Peyer's patch (tissue), 4 donors: ENCODE results near the gene SPATC1L. TPM values are rescaled to one million over a fixed set of nuclear protein-coding genes. Genes with fewer than 3 reads are reported as not detected.
"Not testable (repeated sequence)": the region's sequence is repeated elsewhere in the genome, so short reads cannot be mapped to it uniquely, and the experiment has no call there.

Source experiments
- DNase-seq, 3 donors: peaks; one replicate each; pipeline ENCODE4 v3.0.0-alpha.2; 2017 to 2019
- H3K27ac ChIP-seq, 4 donors: fragments of 200-600 bp; sonication (generic); one replicate each; pipeline ENCODE4 v1.5.1; 2016 to 2019
- H3K27me3 ChIP-seq, 2 donors: fragments of 200-600 bp; sonication (generic); one replicate each; pipeline ENCODE4 v1.5.1; 2019
- H3K36me3 ChIP-seq, 3 donors: fragments of 200-600 bp; sonication (generic); one replicate each; pipeline ENCODE4 v1.5.1; 2016 to 2019
- H3K4me1 ChIP-seq, 4 donors: fragments of 200-600 bp; sonication (generic); one replicate each; pipeline ENCODE4 v1.5.1; 2016 to 2019
- H3K4me3 ChIP-seq, 4 donors: fragments of 200-600 bp; sonication (generic); 1 replicate in 3 of 4; 2 replicates in 1 of 4; pipeline ENCODE4 v1.5.1; 2016 to 2019; ENCODE audit warnings: mild to moderate bottlenecking in 1 of 4
- H3K9me3 ChIP-seq, 4 donors: fragments of 200-600 bp; sonication (generic); one replicate each; pipeline ENCODE4 v1.5.1; 2016 to 2019; ENCODE audit warnings: mild to moderate bottlenecking in 1 of 4
- POLR2A ChIP-seq, 2 donors: fragments of 450-650 bp; IDR thresholded peaks; one replicate each; pipeline ENCODE4 v1.5.1; 2017; ENCODE audit warnings: antibody characterized with exemption in 2 of 2, mild to moderate bottlenecking in 2 of 2, moderate library complexity in 2 of 2
- total RNA-seq, 4 donors: library from RNA; depleted of rRNA; stranded (reverse); fragments of >200 nt; gene quantifications; one replicate each; pipeline ENCODE4 v1.1.0, GENCODE V29; 2016
- TF ChIP-seq, protein P1 (sequence below), 6 experiments: fragments of 450-650 bp in 4 of 6; fragments of 200-600 bp in 2 of 6; sonication (generic) in 1 of 6; IDR thresholded peaks; one replicate each; pipeline ENCODE4 v1.5.1; 2017 to 2019; ENCODE audit warnings: antibody characterized with exemption in 6 of 6, mild to moderate bottlenecking in 3 of 6, moderate library complexity in 1 of 6

Gene SPATC1L
- total RNA-seq, 4 donors from 2014 or later: 1.1 to 13.2 (median 2.6) TPM

DNA sequence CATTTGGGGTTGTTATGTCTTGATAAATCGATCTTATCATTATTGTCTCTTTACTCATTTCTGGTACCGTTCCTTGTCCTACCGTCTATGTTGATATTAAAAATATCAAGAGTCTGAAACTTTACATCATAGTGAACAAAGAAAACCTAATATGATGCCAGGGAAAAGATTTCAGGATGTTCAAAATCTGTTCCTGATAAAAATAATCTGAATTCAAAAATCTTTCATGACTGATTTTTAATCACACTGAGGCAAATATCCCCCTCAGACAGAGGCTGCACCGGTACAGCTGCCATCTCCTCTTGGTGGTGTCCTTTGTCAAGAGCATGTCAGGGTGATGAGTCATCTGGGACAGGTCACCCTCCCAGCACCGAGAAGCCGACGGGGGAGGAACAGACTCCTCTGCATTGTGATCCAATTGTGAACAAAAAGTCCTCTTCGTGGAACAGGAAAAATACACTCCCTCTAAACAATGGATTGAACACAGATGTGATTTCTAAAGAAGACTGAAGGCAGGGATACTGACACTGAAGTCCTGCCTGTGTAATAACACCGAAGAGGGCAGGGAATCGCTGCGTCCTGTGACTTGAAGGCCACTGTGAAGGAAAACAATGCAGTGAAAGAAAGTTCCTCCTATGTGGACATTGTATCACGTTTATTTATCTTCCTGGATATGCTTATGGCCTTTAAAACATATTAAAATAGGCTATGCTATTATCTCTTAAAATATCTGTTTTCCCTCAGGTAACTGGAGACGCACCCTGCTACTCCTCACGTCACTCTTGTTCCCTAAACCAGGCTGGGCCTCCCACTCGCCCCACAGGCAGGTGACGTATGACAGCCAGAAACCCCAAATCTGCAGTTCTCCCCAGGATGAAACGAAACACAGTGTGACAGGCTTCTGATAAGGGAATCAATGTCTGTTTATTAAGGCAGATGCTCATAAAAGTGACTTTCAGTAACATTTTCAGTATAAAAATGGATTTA is 4.3 kb upstream of the SPATC1L start:
- peak in 2 of 3 donors; percentile 15 to 48 for DNase-seq
- Histone ChIP-seq H3K27me3 (no peaks in the 10 kb centered on the region), H3K36me3 (peaks cover 0 to 17% (median 0%) of the 10 kb centered on the region in 3 donors), H3K4me1 (peaks cover 0 to 6% (median 0%) of the 10 kb centered on the region in 4 donors), H3K4me3 (no peak overlapping the region), H3K9me3 (no peaks in the 10 kb centered on the region), H3K27ac (peak overlapping the region in 2 of 4 donors; percentile 13 to 42)
- TF ChIP-seq, protein P1, sequence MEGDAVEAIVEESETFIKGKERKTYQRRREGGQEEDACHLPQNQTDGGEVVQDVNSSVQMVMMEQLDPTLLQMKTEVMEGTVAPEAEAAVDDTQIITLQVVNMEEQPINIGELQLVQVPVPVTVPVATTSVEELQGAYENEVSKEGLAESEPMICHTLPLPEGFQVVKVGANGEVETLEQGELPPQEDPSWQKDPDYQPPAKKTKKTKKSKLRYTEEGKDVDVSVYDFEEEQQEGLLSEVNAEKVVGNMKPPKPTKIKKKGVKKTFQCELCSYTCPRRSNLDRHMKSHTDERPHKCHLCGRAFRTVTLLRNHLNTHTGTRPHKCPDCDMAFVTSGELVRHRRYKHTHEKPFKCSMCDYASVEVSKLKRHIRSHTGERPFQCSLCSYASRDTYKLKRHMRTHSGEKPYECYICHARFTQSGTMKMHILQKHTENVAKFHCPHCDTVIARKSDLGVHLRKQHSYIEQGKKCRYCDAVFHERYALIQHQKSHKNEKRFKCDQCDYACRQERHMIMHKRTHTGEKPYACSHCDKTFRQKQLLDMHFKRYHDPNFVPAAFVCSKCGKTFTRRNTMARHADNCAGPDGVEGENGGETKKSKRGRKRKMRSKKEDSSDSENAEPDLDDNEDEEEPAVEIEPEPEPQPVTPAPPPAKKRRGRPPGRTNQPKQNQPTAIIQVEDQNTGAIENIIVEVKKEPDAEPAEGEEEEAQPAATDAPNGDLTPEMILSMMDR (IDR thresholded peaks at IDR 0.05): no peak
- no peak for TF ChIP-seq POLR2A (IDR thresholded peaks at IDR 0.05)

DNA sequence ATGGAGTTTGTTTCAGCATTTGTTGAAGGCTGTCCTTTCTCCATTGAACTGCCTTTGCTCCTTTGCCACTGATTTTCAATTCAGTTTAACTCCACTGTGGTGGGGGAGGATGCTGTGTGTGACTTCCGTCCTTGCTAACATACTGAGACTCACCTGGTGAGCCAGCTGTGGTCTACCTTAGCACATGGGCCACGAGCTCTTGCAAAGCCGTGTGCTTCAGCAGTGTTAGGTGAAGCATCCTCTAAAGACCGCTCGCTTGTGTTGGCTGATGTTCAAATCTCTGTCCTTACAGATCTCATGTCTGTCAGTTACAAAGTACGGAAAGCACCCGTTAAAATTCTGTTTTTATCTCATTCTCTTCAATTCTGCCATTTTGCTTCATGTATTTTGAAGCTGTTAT is 3.6 kb upstream of the SPATC1L start:
- Histone ChIP-seq H3K4me3 (no peak overlapping the region), H3K4me1 (peaks cover 0 to 6% (median 0%) of the 10 kb centered on the region in 4 donors), H3K27ac (no peak overlapping the region), H3K36me3 (peaks cover 0 to 12% (median 0%) of the 10 kb centered on the region in 3 donors), H3K27me3 (no peaks in the 10 kb centered on the region), H3K9me3 (no peaks in the 10 kb centered on the region)
- DNase-seq: peak in 2 of 3 donors; percentile 8 to 35
- no peak for TF ChIP-seq POLR2A (IDR thresholded peaks at IDR 0.05)
- TF ChIP-seq, protein P1 (IDR thresholded peaks at IDR 0.05): no peak

DNA sequence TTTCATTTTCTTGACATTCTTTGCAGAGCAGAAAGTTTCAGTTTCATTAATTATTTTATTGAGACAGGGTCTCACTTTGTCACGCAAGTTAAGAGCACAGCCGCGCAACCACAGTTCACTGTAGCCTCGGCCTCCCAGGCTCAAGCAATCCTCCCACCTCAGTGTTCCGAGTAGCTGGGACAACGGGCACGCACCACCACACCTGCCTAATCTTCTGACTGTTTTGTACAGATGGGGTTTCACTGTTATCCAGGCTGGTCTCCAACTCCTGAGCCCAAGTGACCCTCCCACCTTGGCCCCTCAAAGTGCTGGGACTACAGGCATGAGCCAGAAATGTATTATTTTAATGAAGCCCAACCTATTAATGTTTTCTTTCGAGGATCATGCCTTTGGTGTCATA is 3.0 kb upstream of the SPATC1L start:
- DNase-seq: peak in 2 of 3 donors; percentile 14 to 15
- no peak overlapping the region for H3K4me3 ChIP-seq
- H3K36me3 ChIP-seq: peaks cover 0 to 7% (median 0%) of the 10 kb centered on the region in 3 donors
- no peaks in the 10 kb centered on the region for H3K27me3 ChIP-seq
- no peaks in the 10 kb centered on the region for H3K9me3 ChIP-seq
- TF ChIP-seq POLR2A (IDR thresholded peaks at IDR 0.05): no peak
- TF ChIP-seq, protein P1 (IDR thresholded peaks at IDR 0.05): no peak
- no peak overlapping the region for H3K27ac ChIP-seq
- H3K4me1 ChIP-seq: peaks cover 0 to 6% (median 0%) of the 10 kb centered on the region in 4 donors

DNA sequence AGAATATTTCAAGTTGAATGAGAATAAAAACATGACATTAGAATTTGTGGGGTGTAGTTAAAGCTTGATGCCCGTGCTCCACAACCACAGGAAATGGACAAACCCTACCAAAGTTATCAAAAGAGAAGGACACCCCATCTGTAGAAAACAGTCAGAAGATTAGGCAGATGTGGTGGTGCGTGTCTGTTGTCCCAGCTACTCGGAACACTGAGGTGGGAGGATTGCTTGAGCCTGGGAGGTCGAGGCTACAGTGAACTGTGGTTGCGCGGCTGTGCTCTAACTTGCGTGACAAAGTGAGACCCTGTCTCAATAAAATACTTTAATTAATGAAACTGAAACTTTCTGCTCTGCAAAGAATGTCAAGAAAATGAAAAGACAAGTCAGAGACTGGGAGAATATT is 1.5 kb upstream of the SPATC1L start:
- Histone ChIP-seq H3K27ac (no peak overlapping the region), H3K4me3 (no peak overlapping the region), H3K4me1 (peaks cover 0 to 6% (median 0%) of the 10 kb centered on the region in 4 donors), H3K9me3 (no peaks in the 10 kb centered on the region), H3K27me3 (no peaks in the 10 kb centered on the region), H3K36me3 (no peaks in the 10 kb centered on the region)
- TF ChIP-seq POLR2A (IDR thresholded peaks at IDR 0.05): no peak
- TF ChIP-seq, protein P1 (IDR thresholded peaks at IDR 0.05): no peak
- DNase-seq: peak in 2 of 3 donors; percentile 12 to 40

DNA sequence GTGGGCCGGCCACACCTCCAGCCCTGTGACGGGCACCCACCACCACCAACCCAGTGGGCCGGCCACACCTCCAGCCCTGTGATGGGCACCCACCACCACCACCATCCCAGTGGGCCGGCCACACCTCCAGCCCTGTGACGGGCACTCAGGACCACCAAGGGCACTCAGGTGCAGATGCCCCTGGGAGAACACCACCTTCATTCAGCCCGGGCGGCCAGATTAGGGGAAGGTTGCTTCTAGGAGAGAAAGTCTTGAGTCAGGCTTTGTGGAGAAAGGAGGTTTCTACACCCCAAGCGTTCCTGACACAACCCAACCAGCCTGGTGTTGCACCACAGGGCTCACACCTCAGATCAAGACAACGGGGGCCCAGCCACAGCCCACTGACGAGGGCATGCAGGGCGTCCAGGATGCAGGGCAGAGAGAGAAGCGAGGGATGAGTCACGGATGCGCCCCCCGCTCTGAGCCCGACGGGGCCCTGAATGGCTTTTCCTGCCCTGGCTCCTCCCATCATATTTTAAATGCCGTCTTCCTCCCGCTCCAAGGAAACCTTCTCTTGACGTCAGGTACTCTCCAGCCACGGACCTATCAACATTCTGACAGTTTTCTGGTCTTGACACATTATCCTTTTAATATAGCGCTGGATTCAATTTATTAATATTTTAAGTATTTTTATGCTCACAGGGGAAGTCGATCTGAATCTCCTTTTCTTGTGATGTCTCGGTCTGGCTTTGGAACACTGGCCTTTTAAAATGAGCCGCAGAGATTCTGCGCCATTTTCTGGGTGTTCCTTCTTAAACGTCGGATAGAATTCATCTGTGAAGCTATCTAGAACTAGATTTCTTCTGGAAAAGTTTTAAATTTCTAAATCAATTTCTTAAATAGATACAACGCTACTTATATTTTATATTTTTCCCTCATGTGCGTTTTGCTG is 631 bp upstream of the SPATC1L start:
- Histone ChIP-seq H3K36me3 (no peaks in the 10 kb centered on the region), H3K4me1 (peaks cover 0 to 6% (median 0%) of the 10 kb centered on the region in 4 donors), H3K27me3 (no peaks in the 10 kb centered on the region), H3K27ac (peak overlapping the region; percentile 36 to 91 (median 70)), H3K4me3 (peak overlapping the region; percentile 36 to 63 (median 48)), H3K9me3 (no peaks in the 10 kb centered on the region)
- DNase-seq: peak; percentile 53 to 89 (median 87)
- TF ChIP-seq, protein P1 (IDR thresholded peaks at IDR 0.05): no peak
- TF ChIP-seq POLR2A (IDR thresholded peaks at IDR 0.05): peak in 1 of 2 donors; percentile 14

DNA sequence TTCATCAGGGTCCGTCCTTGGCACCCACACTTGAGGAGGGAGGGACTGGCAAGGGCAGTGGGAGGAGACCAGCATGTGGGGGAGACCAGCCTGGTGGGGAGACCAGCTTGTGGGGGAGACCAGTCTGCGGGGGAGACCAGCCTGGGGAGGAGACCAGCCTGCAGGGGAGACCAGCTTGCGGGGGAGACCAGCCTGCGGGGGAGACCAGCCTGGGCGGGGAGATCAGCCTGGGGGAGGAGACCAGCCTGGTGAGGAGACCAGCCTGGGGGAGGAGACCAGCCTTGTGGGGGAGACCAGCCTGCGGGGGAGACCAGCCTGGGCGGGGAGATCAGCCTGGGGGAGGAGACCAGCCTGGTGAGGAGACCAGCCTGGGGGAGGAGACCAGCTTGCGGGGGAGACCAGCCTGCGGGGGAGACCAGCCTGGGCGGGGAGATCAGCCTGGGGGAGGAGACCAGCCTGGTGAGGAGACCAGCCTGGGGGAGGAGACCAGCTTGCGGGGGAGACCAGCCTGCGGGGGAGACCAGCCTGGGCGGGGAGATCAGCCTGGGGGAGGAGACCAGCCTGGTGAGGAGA is 836 bp downstream of the SPATC1L start:
- H3K36me3 ChIP-seq, H3K4me1 ChIP-seq, H3K27me3 ChIP-seq, DNase-seq, H3K9me3 ChIP-seq: not testable (repeated sequence)
- H3K4me3 ChIP-seq: peak overlapping the region in 2 of 4 donors; percentile 49 to 63
- H3K27ac ChIP-seq: peak overlapping the region in 1 of 4 donors; percentile 91
